GM20431 (cell line): ENCODE results near the gene CYSRT1.

ENCODE experiments used
- in situ Hi-C: fragments of 300-500 bp; cut with MseI, MboI; formaldehyde crosslinking; loops from one replicate; pipeline ENCODE4 v1.15.0; 2020; ENCODE audit warnings: low sequenced_read_pairs; ENCODE audit not compliant: unreplicated experiment

Gene CYSRT1

GRCh38 chr9:137224830-137225694 lies at the start of gene CYSRT1:
Gene CYSRT1 (plus strand): TSS chr9:137225174. CDS start chr9:137225622, 448 bp downstream.
- in situ Hi-C loops, result loop anchor here (10.0 kb wide), 1 partner anchor 100 kb away; no protein-coding TSS in a partner anchor

- in situ Hi-C loops, result no loop called here
Measured at GRCh38 chr9:137175345-137175961, 49.5 kb upstream of the CYSRT1 start.

GRCh38 chr9:137176302-137177182 lies 48.4 kb upstream of the CYSRT1 start:
- in situ Hi-C loops, result no loop called here

- in situ Hi-C loops, result no loop called here
Measured at GRCh38 chr9:137178201-137178938, 46.6 kb upstream of the CYSRT1 start.

- in situ Hi-C loops, result no loop called here
Measured at GRCh38 chr9:137178939-137179630, 45.9 kb upstream of the CYSRT1 start.

GRCh38 chr9:137179761-137180160 lies 45.2 kb upstream of the CYSRT1 start:
- in situ Hi-C loops, result no loop called here

GRCh38 chr9:137180491-137180890 lies 44.5 kb upstream of the CYSRT1 start:
- in situ Hi-C loops, result no loop called here

GRCh38 chr9:137181680-137182079 lies 43.3 kb upstream of the CYSRT1 start:
- in situ Hi-C loops, result no loop called here

GRCh38 chr9:137182836-137183235 lies 42.1 kb upstream of the CYSRT1 start:
- in situ Hi-C loops, result no loop called here

GRCh38 chr9:137183980-137184595 lies 40.9 kb upstream of the CYSRT1 start:
- in situ Hi-C loops, result no loop called here

GRCh38 chr9:137184881-137185660 lies 39.9 kb upstream of the CYSRT1 start:
- in situ Hi-C loops, result no loop called here

- in situ Hi-C loops, result no loop called here
Measured at GRCh38 chr9:137185921-137186320, 39.1 kb upstream of the CYSRT1 start.

- in situ Hi-C loops, result no loop called here
Measured at GRCh38 chr9:137186385-137186784, 38.6 kb upstream of the CYSRT1 start.

GRCh38 chr9:137187386-137187785 lies 37.6 kb upstream of the CYSRT1 start:
- in situ Hi-C loops, result no loop called here

- in situ Hi-C loops, result no loop called here
Measured at GRCh38 chr9:137188086-137188489, 36.9 kb upstream of the CYSRT1 start.

- in situ Hi-C loops, result no loop called here
Measured at GRCh38 chr9:137188490-137189296, 36.3 kb upstream of the CYSRT1 start, which contains the start of the genes ANAPC2 and SSNA1. Gene ANAPC2 (minus strand): TSS chr9:137188560. CDS start chr9:137188532, 28 bp downstream. Gene SSNA1 (plus strand): TSS chr9:137188676. CDS start chr9:137188727, 51 bp downstream.
